ENCODE measurements around the gene MAPK12.

MAPK12 gene

GRCh38 chr22:50247748-50248147, 13.7 kb downstream of the MAPK12 start:
- H3K4me3 ChIP-seq (ENCODE audit: control insufficient read depth, low read depth, low read length) = no peak overlapping the region
- DNase-seq (ENCODE audit: low read depth) = no peak
- TF ChIP-seq CTCF (IDR thresholded peaks at IDR 0.05; ENCODE audit: control insufficient read depth, insufficient read depth, low read depth, low read length, missing control alignments) = no peak

- no peak for TF ChIP-seq CTCF (IDR thresholded peaks at IDR 0.05; ENCODE audit: control insufficient read depth, insufficient read depth, low read depth, low read length, missing control alignments)
- DNase-seq (ENCODE audit: low read depth) = no peak
- no peak overlapping the region for H3K4me3 ChIP-seq (ENCODE audit: control insufficient read depth, low read depth, low read length)
These were observed 15.0 kb downstream of the MAPK12 start for GRCh38 chr22:50246242-50247175.

- TF ChIP-seq CTCF (IDR thresholded peaks at IDR 0.05; ENCODE audit: control insufficient read depth, insufficient read depth, low read depth, low read length, missing control alignments) = no peak
- no peak for DNase-seq (ENCODE audit: low read depth)
- H3K4me3 ChIP-seq (ENCODE audit: control insufficient read depth, low read depth, low read length) = peak overlapping the region; percentile 80
These were observed 16.0 kb downstream of the MAPK12 start for GRCh38 chr22:50245214-50246072.

- DNase-seq (ENCODE audit: low read depth) = peak; percentile 38
- peak; percentile 31 for TF ChIP-seq CTCF (IDR thresholded peaks at IDR 0.05; ENCODE audit: control insufficient read depth, insufficient read depth, low read depth, low read length, missing control alignments)
These were observed 16.9 kb downstream of the MAPK12 start, which contains the start of gene TUBGCP6 for GRCh38 chr22:50244420-50245213. Gene TUBGCP6 (minus strand): TSS chr22:50245023. CDS start chr22:50244459, 564 bp downstream.

GRCh38 chr22:50243685-50244419, 17.6 kb downstream of the MAPK12 start:
- peak overlapping the region; percentile 80 for H3K4me3 ChIP-seq (ENCODE audit: control insufficient read depth, low read depth, low read length)
- DNase-seq (ENCODE audit: low read depth) = no peak
- TF ChIP-seq CTCF (IDR thresholded peaks at IDR 0.05; ENCODE audit: control insufficient read depth, insufficient read depth, low read depth, low read length, missing control alignments) = no peak

More at GRCh38 chr22:50244420-50245213, 16.9 kb downstream of the MAPK12 start, which contains the start of gene TUBGCP6:
- peak within 1 kb of the TSS; percentile 80 for H3K4me3 ChIP-seq (ENCODE audit: control insufficient read depth, low read depth, low read length)
